ENCODE results near the gene ERAS.

ERAS gene

GRCh38 chrX:48826135-48826875 lies at the start of gene ERAS:
TSS of gene ERAS (plus strand) at chrX:48826513. CDS start at chrX:48829124, 2,611 bp downstream.
- DNase-seq: no peak

DNA sequence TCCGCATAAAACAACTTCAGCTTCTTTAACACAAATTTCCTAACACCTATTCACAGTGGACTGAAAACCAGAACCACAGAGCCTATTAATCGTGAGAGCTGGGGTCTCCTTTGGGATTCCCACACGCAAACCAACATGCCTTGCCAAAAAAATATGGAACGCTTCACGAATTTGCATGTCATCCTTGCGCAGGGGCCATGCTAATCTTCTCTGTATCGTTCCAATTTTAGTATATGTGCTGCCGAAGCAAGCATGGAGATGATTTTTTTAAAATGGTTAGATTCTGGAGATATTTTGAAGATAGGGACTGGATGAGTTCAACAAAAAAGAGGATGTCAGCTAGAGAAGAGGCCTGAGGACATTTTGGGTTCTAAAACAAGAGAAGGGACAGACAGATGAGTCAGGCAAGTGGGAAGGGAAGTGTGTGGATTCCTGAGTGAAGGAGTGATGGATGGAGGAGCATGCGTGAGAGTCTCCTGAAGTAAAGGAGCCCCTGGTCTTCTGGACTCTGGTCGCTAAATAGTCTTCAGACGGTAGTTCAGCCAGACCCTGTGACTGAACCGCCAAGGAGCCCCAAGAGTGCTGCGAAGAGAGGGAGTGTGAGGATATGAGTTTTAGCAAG lies 49.4 kb upstream of the ERAS start:
- DNase-seq: no peak

- DNase-seq: no peak
Observed at GRCh38 chrX:48779399-48779798, 46.9 kb upstream of the ERAS start.

GRCh38 chrX:48781705-48782104 lies 44.6 kb upstream of the ERAS start:
- DNase-seq: no peak

GRCh38 chrX:48782216-48782615 lies 44.1 kb upstream of the ERAS start:
- no peak for DNase-seq

DNA sequence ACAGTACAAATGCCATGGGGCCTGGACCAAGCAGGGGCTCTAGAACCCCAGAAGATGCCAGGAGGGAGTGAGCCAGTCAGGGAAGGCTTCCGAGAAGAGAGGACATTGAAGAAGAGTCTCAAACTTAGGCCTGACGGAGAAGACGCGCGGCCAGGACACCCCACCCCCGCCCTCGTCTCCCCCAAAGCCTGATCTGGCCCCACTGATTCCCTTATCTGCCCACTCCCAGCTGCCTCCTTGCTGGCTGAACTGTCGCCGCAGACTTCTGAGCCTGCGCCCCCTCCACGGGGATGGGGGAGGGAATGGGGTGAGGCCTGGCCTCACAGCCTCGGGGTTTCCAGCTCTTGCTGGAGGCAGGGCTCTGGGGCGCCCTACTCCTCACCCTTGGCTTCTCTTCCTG lies 43.5 kb upstream of the ERAS start:
- DNase-seq: no peak

GRCh38 chrX:48784726-48785125 lies 41.6 kb upstream of the ERAS start:
- no peak for DNase-seq

DNA sequence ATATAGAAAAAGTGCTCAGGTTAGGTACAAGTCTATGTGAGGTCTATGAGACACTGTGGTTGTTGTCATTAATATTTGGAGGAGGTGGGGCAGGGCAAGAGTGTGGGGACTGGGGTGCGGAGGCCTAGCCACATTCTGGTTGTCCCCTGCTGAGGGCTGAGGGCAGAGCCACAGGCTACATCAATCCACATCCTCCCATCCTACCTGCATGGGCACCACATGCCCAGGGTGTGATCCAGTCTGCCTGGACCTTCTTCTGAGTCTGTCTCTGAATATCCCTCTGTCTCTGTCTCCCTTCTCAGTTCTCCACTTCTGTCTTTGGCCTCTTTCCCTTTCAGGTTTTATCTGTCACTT lies 41.1 kb upstream of the ERAS start:
- DNase-seq: no peak

DNA sequence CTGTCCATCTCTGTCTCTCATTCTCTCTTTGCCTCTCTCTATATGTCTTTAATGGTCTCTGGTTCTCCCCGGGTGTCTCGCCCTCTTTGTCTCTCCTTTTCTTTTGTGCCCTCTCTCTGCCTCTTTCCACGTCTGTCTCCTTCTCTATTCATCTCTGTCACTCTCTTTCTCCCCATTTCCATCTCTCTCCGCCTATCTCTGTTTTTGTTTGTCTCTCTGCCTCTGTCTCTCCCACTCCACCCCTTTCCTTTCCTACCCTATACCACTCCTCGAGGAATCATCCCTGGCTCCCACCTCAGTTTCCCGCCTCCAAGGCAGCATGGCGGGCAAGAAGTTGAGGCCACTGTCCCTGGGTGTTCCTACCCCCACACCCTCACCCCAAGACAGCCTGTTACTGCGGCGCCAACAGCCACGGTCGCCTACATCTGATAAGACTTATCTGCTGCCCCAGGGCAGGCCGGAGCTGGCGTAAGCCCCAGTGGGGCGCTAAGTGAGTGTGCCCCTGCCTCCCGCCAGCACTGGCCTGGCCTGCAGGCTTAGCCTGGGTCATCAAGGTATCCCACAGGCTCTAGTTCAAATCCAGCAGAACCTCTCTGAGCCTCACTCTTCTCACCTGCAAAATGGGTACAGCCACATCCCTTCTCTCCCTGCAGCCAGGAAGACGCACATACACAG lies 40.6 kb upstream of the ERAS start:
- DNase-seq: no peak

- DNase-seq: no peak
Observed at GRCh38 chrX:48786341-48786800, 39.9 kb upstream of the ERAS start, which contains the start of gene GATA1. TSS of gene GATA1 (plus strand) at chrX:48786590. CDS start at chrX:48791110, 4,520 bp downstream.

DNA sequence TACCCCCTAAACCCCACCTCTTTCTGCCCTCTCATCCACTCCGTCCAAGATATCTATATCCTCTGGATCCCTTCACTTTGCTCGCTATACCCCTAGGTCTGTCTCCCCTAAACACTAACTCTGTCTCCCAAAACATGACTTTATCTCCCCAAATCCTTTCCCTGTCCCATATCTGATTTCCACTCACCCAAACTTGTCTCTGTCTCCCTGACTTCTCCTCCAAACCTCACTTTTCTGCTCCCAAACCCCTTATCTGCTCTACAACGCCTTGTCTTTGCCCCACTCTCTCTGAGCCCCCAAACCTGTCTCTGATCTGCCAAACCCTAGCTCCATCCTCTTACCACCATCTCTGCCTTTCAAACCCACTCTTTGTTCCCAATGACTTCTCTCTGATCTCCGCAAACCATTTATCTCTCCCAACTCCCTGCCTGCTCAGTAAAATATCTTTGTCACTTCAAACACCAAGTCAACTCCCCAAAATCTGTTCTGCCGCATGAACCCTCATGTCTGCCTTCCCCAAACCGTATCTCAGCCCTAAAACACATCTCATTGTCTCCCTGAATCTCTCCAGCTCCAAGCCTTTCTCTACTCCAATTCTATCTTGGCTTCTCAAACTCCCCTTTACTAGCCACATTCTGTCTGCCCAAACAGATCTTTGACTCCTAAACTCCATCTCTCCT lies 39.3 kb upstream of the ERAS start:
- DNase-seq: no peak

- no peak for DNase-seq
Observed at GRCh38 chrX:48787505-48788443, 38.5 kb upstream of the ERAS start.

DNA sequence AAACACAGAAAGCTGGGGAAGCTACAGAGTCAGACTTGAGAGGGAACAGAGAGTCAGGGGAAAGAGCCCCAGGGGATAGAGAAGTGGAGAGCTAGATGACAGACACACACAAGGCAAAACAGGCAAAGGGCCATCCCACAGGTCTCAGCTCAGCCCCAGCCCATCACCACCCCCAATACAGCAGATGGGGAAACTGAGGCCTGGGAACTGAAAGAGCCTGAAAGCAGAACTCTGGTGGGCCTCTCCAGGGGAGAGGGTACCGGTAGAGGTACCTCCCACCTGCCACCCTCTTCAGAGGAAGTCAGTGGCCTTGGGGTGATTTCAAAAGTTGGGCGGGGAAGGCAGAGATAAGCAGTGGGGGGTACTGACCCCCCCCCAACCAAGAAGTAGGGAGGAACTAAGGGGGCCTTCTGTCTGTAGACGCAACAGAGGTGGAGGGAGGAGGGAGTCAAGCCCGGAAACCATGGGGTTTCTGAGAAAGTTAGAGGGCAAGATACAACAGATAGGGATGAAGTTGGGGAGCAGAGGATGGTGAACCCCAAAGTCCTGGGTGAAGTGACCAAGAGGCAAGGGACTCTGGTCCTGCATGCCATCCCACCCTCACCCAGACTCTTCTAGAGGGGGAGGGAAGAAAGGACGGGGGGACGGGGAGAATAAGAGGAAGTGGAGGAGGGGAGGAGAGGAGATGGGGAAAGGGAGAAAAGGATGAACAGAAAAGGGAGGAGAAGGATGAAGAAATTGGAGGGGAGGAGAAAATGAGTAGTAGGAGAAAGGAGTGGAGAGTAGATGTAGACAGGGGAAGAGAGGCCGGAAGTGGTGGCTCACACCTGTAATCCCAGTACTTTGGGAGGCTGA lies 36.7 kb upstream of the ERAS start:
- no peak for DNase-seq

- DNase-seq: no peak
Observed at GRCh38 chrX:48790477-48790876, 35.8 kb upstream of the ERAS start.

DNA sequence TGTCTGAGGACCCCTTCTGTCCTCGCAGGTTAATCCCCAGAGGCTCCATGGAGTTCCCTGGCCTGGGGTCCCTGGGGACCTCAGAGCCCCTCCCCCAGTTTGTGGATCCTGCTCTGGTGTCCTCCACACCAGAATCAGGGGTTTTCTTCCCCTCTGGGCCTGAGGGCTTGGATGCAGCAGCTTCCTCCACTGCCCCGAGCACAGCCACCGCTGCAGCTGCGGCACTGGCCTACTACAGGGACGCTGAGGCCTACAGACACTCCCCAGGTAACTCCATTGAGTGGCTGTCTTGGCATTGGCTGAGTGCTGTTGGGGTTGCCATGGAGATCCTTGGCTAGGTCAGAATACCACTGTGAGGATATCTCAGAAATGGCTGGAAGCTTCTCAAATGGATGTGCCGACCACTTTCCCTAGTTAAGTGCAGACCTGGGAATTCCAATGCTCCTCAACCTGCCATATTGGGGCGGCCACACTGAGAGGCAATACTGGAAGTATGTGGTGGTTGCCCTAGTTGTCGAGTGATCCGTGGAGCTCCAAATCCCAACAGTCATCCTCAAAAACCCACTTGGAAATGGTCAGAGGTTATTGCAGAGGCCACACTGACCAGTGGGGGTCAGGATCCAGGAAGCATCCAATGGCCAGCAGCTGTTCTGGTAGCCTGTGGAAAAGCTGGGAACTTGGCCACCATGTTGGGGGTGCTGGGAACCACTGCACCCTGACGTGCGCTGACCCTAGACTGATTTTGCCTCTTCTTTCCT lies 35.1 kb upstream of the ERAS start:
- no peak for DNase-seq

- no peak for DNase-seq
Observed at GRCh38 chrX:48792219-48792618, 34.1 kb upstream of the ERAS start.

DNA sequence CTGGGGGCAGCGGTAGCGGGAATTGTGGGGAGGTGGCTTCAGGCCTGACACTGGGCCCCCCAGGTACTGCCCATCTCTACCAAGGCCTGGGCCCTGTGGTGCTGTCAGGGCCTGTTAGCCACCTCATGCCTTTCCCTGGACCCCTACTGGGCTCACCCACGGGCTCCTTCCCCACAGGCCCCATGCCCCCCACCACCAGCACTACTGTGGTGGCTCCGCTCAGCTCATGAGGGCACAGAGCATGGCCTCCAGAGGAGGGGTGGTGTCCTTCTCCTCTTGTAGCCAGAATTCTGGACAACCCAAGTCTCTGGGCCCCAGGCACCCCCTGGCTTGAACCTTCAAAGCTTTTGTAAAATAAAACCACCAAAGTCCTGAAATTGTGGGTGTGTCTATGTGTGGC lies 32.4 kb upstream of the ERAS start:
- no peak for DNase-seq

- no peak for DNase-seq
Observed at GRCh38 chrX:48794340-48794910, 31.9 kb upstream of the ERAS start.

- no peak for DNase-seq
Observed at GRCh38 chrX:48794911-48795515, 31.3 kb upstream of the ERAS start.

DNA sequence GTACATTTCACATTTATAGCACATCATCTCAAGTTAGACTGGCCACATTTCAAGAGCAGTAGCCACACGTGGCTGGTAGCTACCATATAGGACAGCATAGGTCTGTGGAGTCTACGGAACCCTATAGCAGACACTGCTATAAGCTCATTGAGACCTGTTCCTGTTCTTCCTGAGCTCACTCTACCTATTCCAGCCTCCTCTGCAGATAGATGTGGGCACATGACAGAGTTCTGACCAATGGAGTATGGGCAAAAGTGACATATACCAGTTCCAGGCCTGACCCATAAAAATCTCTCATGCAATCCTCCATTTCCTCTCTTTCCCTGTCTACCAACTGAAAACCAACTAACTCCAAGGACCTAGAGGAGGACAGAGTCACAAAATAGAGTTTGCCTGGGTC lies 28.0 kb upstream of the ERAS start:
- no peak for DNase-seq

Measured in stimulated activated CD4-positive, alpha-beta T cell treated with anti-CD3 and anti-CD28 coated beads, Interleukin-4, amount 100 ng/mL, for 24 hours (primary cell).